Measurements from ENCODE around the gene APH1B.

DNA sequence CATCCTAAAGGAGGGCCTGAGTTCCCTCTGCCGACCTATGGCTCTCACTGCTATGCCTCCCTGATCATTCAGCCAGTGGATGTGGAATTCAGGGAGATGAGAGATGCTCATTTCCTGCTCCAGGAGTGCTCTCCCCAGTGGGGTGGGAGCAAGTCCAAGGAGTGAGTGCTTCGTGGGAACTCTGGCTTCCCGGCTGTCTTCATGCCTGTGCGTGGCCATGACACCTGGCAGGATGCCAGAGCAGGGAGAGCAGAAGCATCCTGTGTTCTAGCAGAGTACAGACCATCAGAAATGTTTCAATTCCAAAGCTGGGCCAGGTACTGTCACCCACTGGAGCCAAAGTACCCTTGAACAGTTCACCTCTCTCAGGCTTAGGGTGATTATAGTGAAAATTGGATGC lies 45.1 kb downstream of the APH1B start:
- TF ChIP-seq, protein P1, sequence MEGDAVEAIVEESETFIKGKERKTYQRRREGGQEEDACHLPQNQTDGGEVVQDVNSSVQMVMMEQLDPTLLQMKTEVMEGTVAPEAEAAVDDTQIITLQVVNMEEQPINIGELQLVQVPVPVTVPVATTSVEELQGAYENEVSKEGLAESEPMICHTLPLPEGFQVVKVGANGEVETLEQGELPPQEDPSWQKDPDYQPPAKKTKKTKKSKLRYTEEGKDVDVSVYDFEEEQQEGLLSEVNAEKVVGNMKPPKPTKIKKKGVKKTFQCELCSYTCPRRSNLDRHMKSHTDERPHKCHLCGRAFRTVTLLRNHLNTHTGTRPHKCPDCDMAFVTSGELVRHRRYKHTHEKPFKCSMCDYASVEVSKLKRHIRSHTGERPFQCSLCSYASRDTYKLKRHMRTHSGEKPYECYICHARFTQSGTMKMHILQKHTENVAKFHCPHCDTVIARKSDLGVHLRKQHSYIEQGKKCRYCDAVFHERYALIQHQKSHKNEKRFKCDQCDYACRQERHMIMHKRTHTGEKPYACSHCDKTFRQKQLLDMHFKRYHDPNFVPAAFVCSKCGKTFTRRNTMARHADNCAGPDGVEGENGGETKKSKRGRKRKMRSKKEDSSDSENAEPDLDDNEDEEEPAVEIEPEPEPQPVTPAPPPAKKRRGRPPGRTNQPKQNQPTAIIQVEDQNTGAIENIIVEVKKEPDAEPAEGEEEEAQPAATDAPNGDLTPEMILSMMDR (IDR thresholded peaks at IDR 0.05 in 8 of 11, conservative IDR thresholded peaks at IDR 0.05 in 3 of 11) = no peak
- no peak for TF ChIP-seq POLR2AphosphoS5 (IDR thresholded peaks at IDR 0.05)
